ENCODE data around the gene SNX10. TPM values are rescaled to one million over a fixed set of nuclear protein-coding genes. Genes with fewer than 3 reads are reported as not detected.
"Not testable (repeated sequence)": the region's sequence is repeated elsewhere in the genome, so short reads cannot be mapped to it uniquely, and the experiment has no call there.

The SNX10 gene
- total RNA-seq = 5.2 TPM

DNA sequence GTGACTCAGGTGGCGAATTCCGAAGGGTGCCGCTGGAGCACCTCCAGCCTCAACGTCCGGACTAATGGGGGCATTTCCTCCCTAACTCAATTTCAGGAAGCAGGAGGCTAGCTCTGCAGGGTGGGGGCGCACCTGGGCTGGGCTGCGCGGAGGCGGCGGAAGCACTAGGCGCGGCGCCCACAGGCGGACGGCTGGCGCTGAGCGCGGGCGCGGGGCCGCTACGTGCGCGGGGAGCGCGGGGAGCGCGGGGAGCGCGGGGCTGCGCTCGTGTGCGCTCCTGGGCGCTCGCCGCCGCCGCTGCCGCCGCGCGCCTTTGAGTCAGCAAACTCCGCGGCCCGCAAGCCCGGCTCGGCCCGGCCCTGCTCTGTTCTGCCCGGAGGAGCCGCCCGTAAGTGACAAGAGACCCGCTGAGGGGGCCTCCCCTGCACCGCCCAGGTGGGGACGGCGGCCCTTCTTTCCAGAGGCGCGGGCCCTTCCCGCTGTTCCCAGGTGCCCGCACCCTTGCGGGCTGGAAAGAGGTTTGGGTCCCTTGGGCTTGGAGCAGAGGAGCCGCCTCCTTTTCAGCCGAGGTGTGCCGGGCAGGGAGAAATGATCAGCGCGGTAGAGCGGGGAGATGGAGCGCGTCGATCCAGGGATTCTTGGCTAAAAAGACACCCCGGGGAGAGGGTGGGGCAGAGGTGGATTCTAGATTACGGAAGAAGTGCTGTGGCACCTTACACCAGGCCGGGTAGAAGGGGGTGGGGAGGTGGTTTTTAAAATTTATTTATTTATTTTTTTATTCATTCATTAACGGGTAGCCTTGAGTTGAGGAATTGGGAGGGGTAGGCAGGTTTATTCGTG, at the start of gene SNX10:
SNX10 (plus strand) TSS at position 164 of the 840 bp plus-strand sequence. CDS start 54,581 bp downstream, outside the sequence.
- Histone ChIP-seq H3K27ac (peak within 1 kb of the TSS; percentile 12), H3K4me3 (peak within 1 kb of the TSS; percentile 52 to 57), H3K9me3 (no peaks in the 10 kb centered on the region), H3K36me3 (no peaks in the 10 kb centered on the region), H3K4me1 (peaks cover 5% of the 10 kb centered on the region), H3K27me3 (no peaks in the 10 kb centered on the region)
- TF ChIP-seq, protein P1, sequence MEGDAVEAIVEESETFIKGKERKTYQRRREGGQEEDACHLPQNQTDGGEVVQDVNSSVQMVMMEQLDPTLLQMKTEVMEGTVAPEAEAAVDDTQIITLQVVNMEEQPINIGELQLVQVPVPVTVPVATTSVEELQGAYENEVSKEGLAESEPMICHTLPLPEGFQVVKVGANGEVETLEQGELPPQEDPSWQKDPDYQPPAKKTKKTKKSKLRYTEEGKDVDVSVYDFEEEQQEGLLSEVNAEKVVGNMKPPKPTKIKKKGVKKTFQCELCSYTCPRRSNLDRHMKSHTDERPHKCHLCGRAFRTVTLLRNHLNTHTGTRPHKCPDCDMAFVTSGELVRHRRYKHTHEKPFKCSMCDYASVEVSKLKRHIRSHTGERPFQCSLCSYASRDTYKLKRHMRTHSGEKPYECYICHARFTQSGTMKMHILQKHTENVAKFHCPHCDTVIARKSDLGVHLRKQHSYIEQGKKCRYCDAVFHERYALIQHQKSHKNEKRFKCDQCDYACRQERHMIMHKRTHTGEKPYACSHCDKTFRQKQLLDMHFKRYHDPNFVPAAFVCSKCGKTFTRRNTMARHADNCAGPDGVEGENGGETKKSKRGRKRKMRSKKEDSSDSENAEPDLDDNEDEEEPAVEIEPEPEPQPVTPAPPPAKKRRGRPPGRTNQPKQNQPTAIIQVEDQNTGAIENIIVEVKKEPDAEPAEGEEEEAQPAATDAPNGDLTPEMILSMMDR (IDR thresholded peaks at IDR 0.05) = no peak
- TF ChIP-seq POLR2AphosphoS5 (IDR thresholded peaks at IDR 0.05; ENCODE audit: insufficient read depth in 1 of 2, low read depth in 1 of 2) = no peak
- no peak for TF ChIP-seq POLR2A (IDR thresholded peaks at IDR 0.05)
- intact Hi-C loops (cut with DNase I) = no loop called here
- DNase-seq (ENCODE audit: extremely low spot score in 2 of 2) = no peak

DNA sequence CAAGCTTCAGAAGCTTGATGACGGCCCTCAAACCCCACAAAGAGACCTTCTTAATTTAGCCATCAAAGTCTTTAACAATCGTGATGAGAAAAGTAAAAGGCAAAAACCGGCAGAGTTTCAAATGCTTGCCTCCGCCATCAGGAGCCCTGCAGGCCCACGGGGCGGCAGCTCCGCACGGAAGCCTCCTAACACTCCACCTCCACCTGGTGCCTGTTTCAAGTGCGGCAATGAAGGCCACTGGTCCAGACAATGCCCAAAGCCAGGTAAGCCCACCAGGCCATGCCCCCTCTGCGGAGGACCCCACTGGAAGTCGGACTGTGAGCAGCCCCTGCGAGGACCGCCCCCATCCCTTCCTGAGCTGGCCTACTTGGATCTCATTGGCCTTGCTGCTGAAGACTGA, 46.5 kb upstream of the SNX10 start:
- DNase-seq (ENCODE audit: extremely low spot score in 2 of 2) = no peak
- intact Hi-C loops (cut with DNase I) = no loop called here

GRCh38 chr7:26250239-26250638, 41.4 kb upstream of the SNX10 start:
- intact Hi-C loops (cut with DNase I) = no loop called here
- Histone ChIP-seq H3K9me3 (no peaks in the 10 kb centered on the region), H3K4me3 (no peak overlapping the region), H3K27me3 (no peaks in the 10 kb centered on the region), H3K36me3 (no peaks in the 10 kb centered on the region), H3K27ac (no peak overlapping the region), H3K4me1 (no peaks in the 10 kb centered on the region)
- no peak for DNase-seq (ENCODE audit: extremely low spot score in 2 of 2)
- TF ChIP-seq POLR2AphosphoS5 (IDR thresholded peaks at IDR 0.05; ENCODE audit: insufficient read depth in 1 of 2, low read depth in 1 of 2) (no peak), POLR2A (IDR thresholded peaks at IDR 0.05) (no peak)
- TF ChIP-seq, protein P1 (IDR thresholded peaks at IDR 0.05) = no peak

More for the DNA sequence above, 46.5 kb upstream of the SNX10 start:
- Histone ChIP-seq H3K27ac (no peak overlapping the region), H3K4me1 (no peaks in the 10 kb centered on the region), H3K9me3 (no peaks in the 10 kb centered on the region), H3K36me3 (no peaks in the 10 kb centered on the region), H3K27me3 (no peaks in the 10 kb centered on the region), H3K4me3 (no peak overlapping the region)
- TF ChIP-seq POLR2AphosphoS5 (IDR thresholded peaks at IDR 0.05; ENCODE audit: insufficient read depth in 1 of 2, low read depth in 1 of 2) (no peak), POLR2A (IDR thresholded peaks at IDR 0.05) (no peak)
- TF ChIP-seq, protein P1 (IDR thresholded peaks at IDR 0.05) = no peak

DNA sequence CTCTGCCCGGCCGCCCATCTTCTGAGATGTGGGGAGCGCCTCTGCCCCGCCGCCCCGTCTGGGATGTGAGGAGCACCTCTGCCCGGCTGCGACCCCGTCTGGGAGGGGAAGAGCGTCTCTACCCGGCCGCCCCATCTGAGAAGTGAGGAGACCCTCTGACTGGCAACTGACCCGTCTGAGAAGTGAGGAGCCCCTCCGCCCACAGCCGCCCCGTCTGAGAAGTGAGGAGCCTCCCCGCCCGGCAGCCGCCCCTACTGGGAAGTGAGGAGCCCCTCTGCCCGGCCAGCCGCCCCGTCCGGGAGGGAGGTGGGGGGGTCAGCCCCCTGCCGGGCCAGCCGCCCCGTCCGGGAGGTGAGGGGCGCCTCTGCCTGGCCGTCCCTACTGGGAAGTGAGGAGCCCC, 29.8 kb upstream of the SNX10 start:
- H3K27ac ChIP-seq; H3K36me3 ChIP-seq; intact Hi-C loops (cut with DNase I); H3K27me3 ChIP-seq; H3K9me3 ChIP-seq; H3K4me1 ChIP-seq; DNase-seq (ENCODE audit: extremely low spot score in 2 of 2); H3K4me3 ChIP-seq: not testable (repeated sequence)

DNA sequence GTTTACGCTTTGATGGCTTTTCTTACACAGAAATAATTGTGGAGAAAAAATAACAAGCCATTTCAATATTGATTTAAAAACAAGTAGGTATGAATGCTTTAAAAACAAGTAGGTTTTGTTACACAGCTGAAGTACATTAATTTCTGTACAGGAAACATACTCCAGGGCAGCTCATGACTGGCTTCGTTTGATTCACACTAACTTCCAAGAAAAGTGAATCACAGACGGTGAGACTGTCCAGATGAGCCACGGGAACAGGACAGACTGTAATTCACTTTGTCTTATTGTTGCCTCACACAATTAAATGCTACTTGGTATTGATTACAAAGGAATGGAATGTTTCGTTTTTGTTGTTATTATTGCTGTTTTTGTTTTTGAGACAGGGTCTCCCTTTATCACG, 26.6 kb upstream of the SNX10 start:
- TF ChIP-seq POLR2A (IDR thresholded peaks at IDR 0.05) (no peak), POLR2AphosphoS5 (IDR thresholded peaks at IDR 0.05; ENCODE audit: insufficient read depth in 1 of 2, low read depth in 1 of 2) (no peak)
- TF ChIP-seq, protein P1 (IDR thresholded peaks at IDR 0.05) = no peak
- H3K36me3 ChIP-seq = no peaks in the 10 kb centered on the region
- no peak overlapping the region for H3K27ac ChIP-seq
- no peaks in the 10 kb centered on the region for H3K9me3 ChIP-seq
- no peaks in the 10 kb centered on the region for H3K27me3 ChIP-seq
- H3K4me3 ChIP-seq = no peak overlapping the region
- DNase-seq (ENCODE audit: extremely low spot score in 2 of 2) = no peak
- H3K4me1 ChIP-seq = no peaks in the 10 kb centered on the region
- intact Hi-C loops (cut with DNase I) = no loop called here
